SK-N-SH (cell line): Measurements from ENCODE around the gene KIF3C. TPM values are rescaled to one million over a fixed set of nuclear protein-coding genes. Genes with fewer than 3 reads are reported as not detected.

ENCODE experiments used
- CTCF ChIA-PET: fragments of 300-600, 350-600 bp; formaldehyde crosslinking; extraction: SDS; loops from one replicate; lab custom pipeline; 2021; lab: Yijun Ruan, JAX
- POLR2A ChIA-PET: fragments of 350-600 bp; sonication (Branson Sonifier 250); formaldehyde crosslinking; extraction: SDS; loops from one replicate; lab custom pipeline; 2020; ENCODE audit warnings: antibody characterized with exemption, inconsistent platforms; lab: Yijun Ruan, JAX
- DNase-seq: peaks from one replicate; pipeline ENCODE4 v3.0.0; 2012
- H2AFZ ChIP-seq: fragments of 200-600 bp; sonication (generic); 2 replicates; pipeline ENCODE4 v1.8.1; 2016; ENCODE audit warnings: antibody characterized with exemption, mild to moderate bottlenecking, low read depth
- H3F3A ChIP-seq: fragments of 200-600 bp; sonication (generic); replicated peaks from 2 replicates; pipeline ENCODE3; 2016; ENCODE audit warnings: antibody characterized with exemption, mild to moderate bottlenecking; ENCODE audit not compliant: insufficient read depth
- H3K27ac ChIP-seq, 2 experiments: fragments of 200-500 bp in 1 of 2; fragments of 200-600 bp in 1 of 2; sonication (Bioruptor generic) in 1 of 2; sonication (generic), shearing (Covaris generic) in 1 of 2; 2 replicates each; pipeline versions ENCODE4 v1.5.1 to v1.6.1; 2014 to 2016; ENCODE audit warnings: low read depth in 2 of 2, inconsistent platforms in 1 of 2, low read length in 1 of 2, mild to moderate bottlenecking in 1 of 2, mixed read lengths in 1 of 2
- H3K27me3 ChIP-seq: fragments of 200-600 bp; sonication (generic), shearing (Covaris generic); 2 replicates; pipeline ENCODE4 v1.6.1; 2016; ENCODE audit warnings: mixed run types; ENCODE audit not compliant: insufficient read depth
- H3K36me3 ChIP-seq, 2 experiments: fragments of 200-500 bp in 1 of 2; fragments of 200-600 bp in 1 of 2; sonication (Bioruptor generic) in 1 of 2; sonication (generic) in 1 of 2; replicated peaks in 1 of 2; 2 replicates each; pipeline versions ENCODE3 to v1.5.1; 2014 to 2016; ENCODE audit warnings: low read length in 1 of 2, mild to moderate bottlenecking in 1 of 2; ENCODE audit not compliant: insufficient read depth in 2 of 2, control insufficient read depth in 1 of 2
- H3K4me1 ChIP-seq, 2 experiments: fragments of 200-500 bp in 1 of 2; fragments of 200-600 bp in 1 of 2; sonication (Bioruptor generic) in 1 of 2; sonication (generic), shearing (Covaris generic) in 1 of 2; 2 replicates each; pipeline versions ENCODE4 v1.5.1 to v1.6.1; 2014 to 2016; ENCODE audit warnings: low read depth in 1 of 2, low read length in 1 of 2, mixed run types in 1 of 2; ENCODE audit not compliant: insufficient read depth in 2 of 2, control insufficient read depth in 1 of 2
- H3K4me2 ChIP-seq: fragments of 200-600 bp; sonication (generic), shearing (Covaris generic); 2 replicates; pipeline ENCODE4 v1.6.1; 2017; ENCODE audit warnings: mixed run types
- H3K4me3 ChIP-seq, 2 experiments: fragments of 200-500 bp in 1 of 2; fragments of 200-600 bp in 1 of 2; sonication (Bioruptor generic) in 1 of 2; sonication (generic), shearing (Covaris generic) in 1 of 2; 2 replicates each; pipeline versions ENCODE4 v1.5.1 to v1.8.1; 2014 to 2016; ENCODE audit warnings: low read depth in 2 of 2, inconsistent platforms in 1 of 2, low read length in 1 of 2, mild to moderate bottlenecking in 1 of 2, mixed read lengths in 1 of 2, moderate library complexity in 1 of 2
- H3K79me2 ChIP-seq: fragments of 200-600 bp; sonication (generic); 2 replicates; pipeline ENCODE4 v1.8.1; 2017; ENCODE audit warnings: mild to moderate bottlenecking; ENCODE audit not compliant: insufficient read depth
- H3K9ac ChIP-seq: fragments of 200-600 bp; sonication (generic); 2 replicates; pipeline ENCODE4 v1.6.1; 2017; ENCODE audit warnings: mixed run types
- H3K9me2 ChIP-seq: fragments of 200-600 bp; sonication (generic); 2 replicates; pipeline ENCODE4 v1.6.1; 2017; ENCODE audit warnings: mixed run types
- H3K9me3 ChIP-seq: fragments of 200-600 bp; sonication (generic); 2 replicates; pipeline ENCODE4 v1.6.1; 2017; ENCODE audit warnings: mixed run types, mild to moderate bottlenecking, moderate library complexity
- H4K20me1 ChIP-seq: fragments of 200-600 bp; sonication (generic); 2 replicates; pipeline ENCODE4 v1.6.1; 2017; ENCODE audit warnings: mild to moderate bottlenecking, mixed run types; ENCODE audit not compliant: insufficient read depth
- CHD2 ChIP-seq: fragments of 150-350 bp; IDR thresholded peaks from 2 replicates; pipeline ENCODE4 v1.6.1; 2018; ENCODE audit warnings: low read length; ENCODE audit not compliant: partially characterized antibody
- CTCF ChIP-seq: fragments of 200-600 bp; sonication (generic); IDR thresholded peaks from 2 replicates; pipeline ENCODE4 v1.6.1; 2017; ENCODE audit warnings: antibody characterized with exemption, mild to moderate bottlenecking, moderate library complexity
- ELF1 ChIP-seq: IDR thresholded peaks from 2 replicates; pipeline ENCODE4 v1.4.0; 2012
- EP300 ChIP-seq, 2 experiments: IDR thresholded peaks; 2 replicates each; pipeline versions ENCODE4 v1.4.0 to v1.6.1; 2012; ENCODE audit warnings: borderline replicate concordance in 1 of 2, low read depth in 1 of 2, low read length in 1 of 2
- EZH2phosphoT487 ChIP-seq: fragments of 200-600 bp; sonication (generic); IDR thresholded peaks from 2 replicates; pipeline ENCODE4 v1.6.1; 2017; ENCODE audit warnings: low read depth, mixed run types, mild to moderate bottlenecking, antibody characterized with exemption, moderate library complexity, borderline replicate concordance
- FOSL2 ChIP-seq: IDR thresholded peaks from 2 replicates; pipeline ENCODE4 v1.4.0; 2012; ENCODE audit warnings: low read depth, mild to moderate bottlenecking, moderate library complexity, borderline replicate concordance
- GABPA ChIP-seq: IDR thresholded peaks from 2 replicates; pipeline ENCODE4 v1.4.0; 2012; ENCODE audit warnings: low read depth, mild to moderate bottlenecking
- GATA2 ChIP-seq: sonication (generic); formaldehyde crosslinking; IDR thresholded peaks from 2 replicates; pipeline ENCODE4 v1.5.0; 2020; ENCODE audit warnings: mild to moderate bottlenecking, missing genetic modification reagents
- JUND ChIP-seq: IDR thresholded peaks from 2 replicates; pipeline ENCODE4 v1.4.0; 2012
- MAX ChIP-seq: IDR thresholded peaks from 2 replicates; pipeline ENCODE4 v1.4.0; 2012; ENCODE audit warnings: low read depth
- MXI1 ChIP-seq: IDR thresholded peaks from 2 replicates; pipeline ENCODE4 v1.6.1; 2012; ENCODE audit warnings: mild to moderate bottlenecking, low read depth, low read length, improper control_type of control experiment
- PBX3 ChIP-seq: IDR thresholded peaks from 2 replicates; pipeline ENCODE4; 2012
- POLR2AphosphoS5 ChIP-seq: IDR thresholded peaks from 2 replicates; pipeline ENCODE4 v1.6.1; 2012; ENCODE audit warnings: low read depth, low read length
- SMC3 ChIP-seq: IDR thresholded peaks from 2 replicates; pipeline ENCODE4 v1.6.1; 2012; ENCODE audit warnings: low read depth, low read length, improper control_type of control experiment
- TAF1 ChIP-seq: IDR thresholded peaks from 2 replicates; pipeline ENCODE4 v1.6.1; 2012; ENCODE audit warnings: low read depth, mild to moderate bottlenecking, low read length, moderate library complexity, borderline replicate concordance
- TCF12 ChIP-seq: IDR thresholded peaks from 2 replicates; pipeline ENCODE4 v1.4.0; 2012
- TEAD4 ChIP-seq: IDR thresholded peaks from 2 replicates; pipeline ENCODE4 v1.4.0; 2012; ENCODE audit warnings: mild to moderate bottlenecking, borderline replicate concordance; ENCODE audit not compliant: insufficient read depth
- YY1 ChIP-seq: IDR thresholded peaks from 2 replicates; pipeline ENCODE4 v1.4.0; 2012; ENCODE audit warnings: low read depth, mild to moderate bottlenecking
- ZBTB33 ChIP-seq: IDR thresholded peaks from 2 replicates; pipeline ENCODE4 v1.4.0; 2012; ENCODE audit warnings: low read depth, borderline replicate concordance
- WGBS: methylation state at CpG from one replicate; pipeline ENCODE4 v1.1.6; 2017; ENCODE audit warnings: low lambda C conversion rate; 5-methylcytosine and 5-hydroxymethylcytosine counted together
- polyA plus RNA-seq, 3 experiments: library from polyadenylated mRNA; depleted of rRNA; stranded (reverse); fragments of >200 nt; gene quantifications; 2 replicates each; pipeline ENCODE4 v1.2.3, GENCODE V29; 2012
- TF ChIP-seq, protein P1 (sequence below): fragments of 150-350 bp; IDR thresholded peaks from 2 replicates; pipeline ENCODE4 v1.6.1; 2016; ENCODE audit warnings: mild to moderate bottlenecking, low read depth, low read length

KIF3C gene
- polyA plus RNA-seq, 1 of the 3 experiments (the other 2 are of a cell fraction) = 29.5 TPM

- CTCF ChIA-PET = interaction anchor here (0.6 to 6.1 kb wide), 45 partner anchors 8 to 478 kb away, joined by 3 to 96 read pairs (median 4); partner anchors contain the start of genes KIF3C and RAB10
- Histone ChIP-seq H3K9ac (no peak overlapping the region), H3K4me1 (no peaks in the 10 kb centered on the region; a peak in 1 of 4 replicates), H2AFZ (0 out of 2 replicates have a peak overlapping the region, but pooled peaks have one; percentile 47), H3K4me3 (no peak overlapping the region), H3F3A (peaks cover 11% of the 10 kb centered on the region), H3K27me3 (no peaks in the 10 kb centered on the region), H3K9me3 (no peaks in the 10 kb centered on the region), H4K20me1 (no peaks in the 10 kb centered on the region), H3K36me3 (no peaks in the 10 kb centered on the region), H3K4me2 (peak overlapping the region; percentile 71), H3K27ac (no peak overlapping the region), H3K9me2 (no peaks in the 10 kb centered on the region), H3K79me2 (no peaks in the 10 kb centered on the region)
- TF ChIP-seq EZH2phosphoT487 = no peak
- TF ChIP-seq CTCF = no peak
- no peak for TF ChIP-seq ELF1
- TF ChIP-seq TEAD4 = no peak
- TF ChIP-seq CHD2 = no peak
- no peak for TF ChIP-seq ZBTB33
- no peak for TF ChIP-seq MXI1
- no peak for TF ChIP-seq GABPA
- TF ChIP-seq FOSL2 = no peak
- no peak for TF ChIP-seq MAX
- TF ChIP-seq POLR2AphosphoS5 = no peak
- POLR2A ChIA-PET = interaction anchor here (1.0 kb wide), 1 partner anchor 41 kb away, joined by 4 read pairs; no protein-coding TSS in a partner anchor
- 71% methylated on average over 3 of the region's 3 CpGs for WGBS
- no peak for DNase-seq
Measured at GRCh38 chr2:25991965-25992364, 9.7 kb upstream of the KIF3C start.

DNA sequence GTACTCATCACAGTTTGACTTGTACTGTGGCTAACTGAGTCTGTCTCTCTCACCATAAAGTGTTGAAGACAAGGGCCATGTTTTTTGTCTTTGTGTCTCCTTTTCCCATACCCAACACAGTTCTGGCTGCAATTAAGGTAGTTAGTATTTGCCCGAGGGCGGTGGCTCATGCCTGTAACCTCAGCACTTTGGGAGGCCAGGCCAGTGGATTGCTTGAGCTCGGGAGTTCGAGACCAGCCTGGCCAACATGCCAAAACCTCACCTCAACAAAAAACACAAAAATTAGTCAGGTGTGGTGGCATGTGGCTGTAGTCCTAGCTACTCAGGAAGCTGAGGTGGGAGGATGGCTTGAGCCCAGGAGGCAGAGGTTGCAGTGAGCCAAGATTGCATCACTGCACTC lies 6.9 kb upstream of the KIF3C start:
- Histone ChIP-seq H3K4me2 (no peak overlapping the region), H3K79me2 (no peaks in the 10 kb centered on the region), H2AFZ (no peak overlapping the region), H3K9ac (no peak overlapping the region), H3K4me3 (no peak overlapping the region), H3K36me3 (no peaks in the 10 kb centered on the region), H3F3A (no peaks in the 10 kb centered on the region), H3K27me3 (no peaks in the 10 kb centered on the region), H3K9me3 (no peaks in the 10 kb centered on the region), H4K20me1 (no peaks in the 10 kb centered on the region), H3K27ac (no peak overlapping the region), H3K9me2 (no peaks in the 10 kb centered on the region), H3K4me1 (no peaks in the 10 kb centered on the region; a peak in 1 of 4 replicates)
- POLR2A ChIA-PET = no interaction called here
- CTCF ChIA-PET = interaction anchor here (0.7 to 6.1 kb wide), 5 partner anchors 8 to 157 kb away, joined by 3 to 96 read pairs (median 4); no protein-coding TSS in a partner anchor
- TF ChIP-seq JUND = no peak
- no peak for TF ChIP-seq EP300 (IDR thresholded peaks at IDR 0.05; ENCODE audit: borderline replicate concordance in 1 of 2, low read depth in 1 of 2, low read length in 1 of 2)
- no peak for TF ChIP-seq CTCF
- no peak for TF ChIP-seq SMC3
- no peak for TF ChIP-seq TAF1
- TF ChIP-seq, protein P1, sequence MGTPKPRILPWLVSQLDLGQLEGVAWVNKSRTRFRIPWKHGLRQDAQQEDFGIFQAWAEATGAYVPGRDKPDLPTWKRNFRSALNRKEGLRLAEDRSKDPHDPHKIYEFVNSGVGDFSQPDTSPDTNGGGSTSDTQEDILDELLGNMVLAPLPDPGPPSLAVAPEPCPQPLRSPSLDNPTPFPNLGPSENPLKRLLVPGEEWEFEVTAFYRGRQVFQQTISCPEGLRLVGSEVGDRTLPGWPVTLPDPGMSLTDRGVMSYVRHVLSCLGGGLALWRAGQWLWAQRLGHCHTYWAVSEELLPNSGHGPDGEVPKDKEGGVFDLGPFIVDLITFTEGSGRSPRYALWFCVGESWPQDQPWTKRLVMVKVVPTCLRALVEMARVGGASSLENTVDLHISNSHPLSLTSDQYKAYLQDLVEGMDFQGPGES = no peak
- TF ChIP-seq GABPA = no peak
- TF ChIP-seq GATA2 (CRISPR knock-in tag) = no peak
- no peak for TF ChIP-seq TCF12
- no peak for TF ChIP-seq PBX3
- TF ChIP-seq YY1 = no peak
- WGBS = 89% methylated on average over 4 of the region's 4 CpGs
- DNase-seq = no peak
